HG03442 (cell line): Measurements from ENCODE around the gene OLA1.
"Not testable (repeated sequence)": the region's sequence is repeated elsewhere in the genome, so short reads cannot be mapped to it uniquely, and the experiment has no call there.

Source experiments
- ATAC-seq: cut with Tn5 transposase; IDR thresholded peaks from one replicate; pipeline ENCODE4 v1.9.1; 2021; ENCODE audit warnings: mild to moderate bottlenecking, moderate library complexity; ENCODE audit not compliant: unreplicated experiment

Gene OLA1

DNA sequence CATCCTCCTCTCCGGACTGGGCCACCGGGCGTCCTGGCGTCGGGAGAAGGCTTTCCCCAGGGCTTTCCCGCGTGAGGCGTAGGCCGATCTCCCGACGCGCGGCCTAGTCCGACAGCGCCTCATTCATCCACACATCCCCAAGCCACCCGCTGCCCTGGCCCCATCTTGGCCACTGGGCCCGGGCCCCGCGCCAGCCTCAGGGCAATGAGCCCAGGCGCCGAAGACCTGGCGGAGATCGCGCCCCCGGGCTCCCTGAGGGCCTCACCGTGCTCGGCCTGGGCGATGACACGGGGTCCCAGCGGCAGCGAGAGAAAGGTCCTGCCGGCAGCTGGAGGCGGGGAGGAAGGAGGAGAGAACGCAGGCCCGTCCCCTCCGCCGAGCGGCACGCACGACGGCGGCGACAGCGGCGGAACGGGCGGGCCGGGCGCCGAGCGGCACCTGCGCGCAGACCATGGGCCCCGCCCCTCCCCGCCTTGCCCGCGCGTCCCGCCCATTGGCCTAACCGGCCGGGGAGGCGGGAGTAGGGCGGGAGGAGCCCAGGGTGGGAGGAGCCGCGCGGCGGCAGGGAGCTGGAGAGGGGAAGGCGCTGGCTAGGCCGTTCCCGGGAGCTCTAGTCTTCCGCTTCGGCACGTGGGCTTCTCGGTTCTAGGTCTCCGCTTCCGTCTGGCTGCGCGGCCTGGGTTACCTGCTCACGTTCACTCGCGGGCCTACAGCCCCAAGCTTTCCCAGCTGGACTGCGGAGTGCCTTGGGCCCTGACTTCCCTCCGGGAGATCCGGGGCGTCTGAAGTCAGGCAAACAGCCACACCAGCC, at the start of gene OLA1:
TSS of gene OLA1 (minus strand) at position 346 of the 811 bp plus-strand sequence. CDS start 1,717 bp downstream, outside the sequence.
- peak; percentile 95 for ATAC-seq

DNA sequence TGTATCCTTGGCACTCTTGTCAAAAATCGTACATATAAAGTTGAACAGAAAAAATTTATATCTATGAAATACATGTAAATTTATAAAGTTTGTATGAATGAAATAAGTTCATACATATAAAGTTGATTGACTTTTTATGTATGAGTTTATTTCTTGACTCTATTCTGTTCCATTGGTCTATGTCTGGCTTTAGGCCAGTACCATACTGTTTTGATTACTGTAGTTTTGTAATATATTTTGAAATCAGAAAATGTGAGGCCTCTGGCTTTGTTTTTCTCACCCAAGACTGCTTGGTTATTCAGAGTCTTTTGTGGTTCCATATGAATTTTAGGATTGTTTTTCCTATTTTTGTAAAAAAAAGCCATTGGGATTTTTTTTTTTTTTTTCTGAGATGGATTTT, 44.6 kb upstream of the OLA1 start:
- no peak for ATAC-seq

DNA sequence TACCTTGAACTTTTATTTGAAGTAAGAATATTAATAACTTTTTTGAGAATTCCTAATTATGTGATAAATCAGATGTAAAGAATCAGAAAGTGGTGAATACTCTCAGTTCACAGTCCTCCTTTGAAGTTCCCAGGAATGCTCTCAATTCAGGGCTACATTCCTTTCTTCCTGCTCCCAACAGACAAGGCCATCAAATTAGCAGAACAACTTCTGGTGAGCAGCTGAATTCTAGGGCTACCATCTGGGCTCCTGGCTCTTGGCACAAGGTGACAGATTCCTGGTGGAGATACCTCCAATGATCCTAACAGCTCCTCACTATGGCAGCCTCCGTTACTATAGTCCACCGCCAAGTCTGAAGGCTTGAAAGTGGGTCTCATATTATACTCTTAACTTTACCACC, 37.8 kb upstream of the OLA1 start:
- no peak for ATAC-seq

DNA sequence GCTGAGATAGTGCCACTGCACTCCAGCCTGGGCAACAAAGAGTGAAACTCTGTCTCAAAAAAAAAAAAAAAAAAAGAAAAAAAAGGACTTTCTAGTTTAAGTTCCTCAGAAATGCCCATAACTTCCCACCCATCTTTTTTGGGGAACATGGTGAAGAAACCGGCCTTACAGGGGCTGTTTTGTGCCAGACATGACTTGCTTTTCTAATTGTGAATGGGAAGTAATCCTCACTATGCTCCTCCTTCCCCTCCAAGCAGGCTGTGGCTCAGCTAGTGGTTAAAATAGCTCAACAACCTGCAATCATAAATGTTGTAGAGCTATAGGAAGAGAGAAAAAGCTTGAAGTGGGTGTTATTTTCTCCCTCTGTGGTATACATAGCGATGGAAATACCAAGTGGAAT, 34.1 kb upstream of the OLA1 start:
- no peak for ATAC-seq

DNA sequence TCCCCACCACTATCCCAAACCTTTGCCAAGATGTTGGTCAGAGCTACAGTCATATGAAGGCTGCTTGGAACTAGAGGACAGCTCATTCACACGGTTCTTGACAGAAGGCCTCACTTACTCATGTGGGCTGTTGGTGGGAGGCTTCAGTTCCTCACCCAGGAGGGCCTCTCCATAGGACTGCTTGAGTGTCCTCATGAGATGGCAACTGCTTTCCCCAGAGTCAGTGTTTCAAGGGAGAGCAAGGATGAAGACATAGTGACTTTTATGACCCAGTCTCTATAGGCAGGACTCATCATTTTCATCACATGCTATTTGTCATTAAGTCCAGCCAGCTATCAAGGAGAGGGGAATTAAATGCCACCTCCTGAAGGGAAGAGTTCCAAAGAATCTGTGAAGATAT, 33.4 kb upstream of the OLA1 start:
- ATAC-seq, result no peak

GRCh38 chr2:174280596-174280995, 32.3 kb upstream of the OLA1 start:
- no peak for ATAC-seq

DNA sequence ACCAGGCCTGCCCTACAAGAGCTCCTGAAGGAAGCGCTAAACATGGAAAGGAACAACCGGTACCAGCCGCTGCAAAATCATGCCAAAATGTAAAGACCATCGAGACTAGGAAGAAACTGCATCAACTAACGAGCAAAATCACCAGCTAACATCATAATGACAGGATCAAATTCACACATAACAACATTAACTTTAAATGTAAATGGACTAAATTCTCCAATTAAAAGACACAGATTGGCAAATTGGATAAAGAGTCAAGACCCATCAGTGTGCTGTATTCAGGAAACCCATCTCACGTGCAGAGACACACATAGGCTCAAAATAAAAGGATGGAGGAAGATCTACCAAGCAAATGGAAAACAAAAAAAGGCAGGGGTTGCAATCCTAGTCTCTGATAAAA, 21.9 kb upstream of the OLA1 start:
- not testable (repeated sequence) for ATAC-seq

DNA sequence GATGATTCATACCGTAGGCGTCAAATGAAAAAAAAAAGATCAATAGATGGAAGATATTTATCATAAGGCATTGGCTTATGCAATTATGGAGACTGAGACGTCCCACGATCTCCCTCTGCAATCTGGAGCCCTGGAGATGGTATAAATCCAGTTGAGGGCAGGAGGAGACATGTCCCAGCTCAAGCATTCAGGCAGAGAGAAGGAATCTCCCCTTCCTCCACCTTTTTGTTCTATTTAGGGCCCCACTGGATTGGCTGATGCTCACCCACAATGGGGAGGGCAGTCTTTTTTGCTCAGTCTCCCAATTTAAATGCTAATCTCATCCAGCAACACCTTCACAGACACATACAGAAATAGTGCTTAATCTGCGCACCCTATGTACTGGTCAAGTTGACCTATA, 18.0 kb upstream of the OLA1 start:
- ATAC-seq, result no peak

GRCh38 chr2:174263997-174264396, 15.7 kb upstream of the OLA1 start:
- no peak for ATAC-seq

DNA sequence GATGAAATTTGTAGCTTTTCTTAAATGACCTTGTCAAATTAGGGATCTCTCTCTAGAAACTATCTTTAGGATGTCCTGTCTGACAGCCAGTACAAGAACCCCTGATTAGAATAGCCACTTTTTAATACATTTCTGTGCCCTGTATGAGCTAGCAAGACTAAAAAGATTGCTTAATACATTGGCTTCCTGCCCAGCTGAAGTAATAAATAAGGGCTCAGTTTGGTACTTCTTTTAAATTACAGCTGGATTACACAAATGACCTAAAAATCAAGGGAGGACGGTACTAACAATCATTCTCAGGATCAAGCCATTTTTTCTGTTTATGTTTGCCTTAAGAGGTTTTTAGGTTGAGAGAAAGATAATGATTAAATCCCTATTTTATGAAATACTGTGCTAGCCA, 11.6 kb upstream of the OLA1 start:
- ATAC-seq, result no peak

GRCh38 chr2:174254267-174254666, 5.9 kb upstream of the OLA1 start:
- no peak for ATAC-seq

DNA sequence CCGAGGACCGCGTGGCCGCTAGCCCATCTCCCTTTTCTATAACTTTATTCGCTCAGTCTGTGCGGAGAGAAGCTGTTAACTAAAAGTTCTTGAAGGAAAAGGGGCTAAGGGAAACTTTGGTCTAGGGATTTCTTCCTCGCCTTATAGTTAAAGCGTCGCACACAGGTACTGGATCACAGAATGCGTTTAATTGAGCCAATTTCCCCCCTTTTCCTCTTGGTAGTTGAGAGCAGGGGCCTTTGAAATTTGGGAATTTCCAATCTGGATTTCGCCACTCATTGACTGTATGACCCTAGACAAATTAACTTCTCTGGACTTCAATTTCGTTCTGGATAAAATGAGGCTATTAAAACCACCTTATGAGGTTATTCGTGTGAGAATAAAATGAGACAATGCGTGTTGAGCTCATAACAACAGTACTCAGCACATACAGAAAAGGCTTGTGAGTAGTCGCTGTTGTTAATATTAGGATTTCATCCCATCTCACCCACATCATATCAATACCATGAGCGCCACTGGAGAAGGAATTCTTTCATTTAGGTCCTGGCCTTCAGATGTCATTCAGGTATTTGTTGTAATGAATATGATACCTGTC, 763 bp upstream of the OLA1 start:
- no peak for ATAC-seq

DNA sequence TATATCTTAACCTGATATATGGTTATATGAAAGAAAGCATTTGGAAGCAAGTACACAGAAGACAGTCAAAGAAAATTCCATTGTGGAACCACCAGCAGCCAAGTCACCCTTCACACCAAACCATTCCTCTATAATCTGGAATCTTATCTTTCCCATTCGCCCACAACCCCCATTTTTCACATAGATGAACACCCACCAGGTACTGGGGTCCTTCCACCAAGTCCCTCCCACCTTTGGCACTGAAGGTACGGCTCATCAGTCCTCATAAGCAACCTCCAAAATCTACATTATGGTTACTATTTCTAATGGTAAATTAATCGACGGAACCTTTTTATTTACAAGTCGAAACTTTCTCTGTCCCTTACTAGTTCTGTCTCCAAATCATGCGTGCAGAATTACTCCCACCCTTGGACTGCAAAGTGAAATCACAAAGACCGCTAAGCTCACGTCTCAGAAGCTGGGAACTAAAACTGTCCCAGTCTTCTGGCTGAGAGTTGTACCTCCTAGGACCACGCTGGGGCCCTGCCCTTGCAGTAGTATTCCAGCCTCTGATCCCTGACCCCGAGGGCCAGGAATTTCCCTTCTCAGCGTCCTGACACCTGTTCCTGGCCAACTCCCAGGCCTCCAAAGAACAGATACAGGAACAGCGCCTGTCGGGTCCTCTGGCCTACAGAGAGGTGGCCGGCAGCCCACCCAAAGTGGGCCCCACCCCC, 702 bp downstream of the OLA1 start:
- peak; percentile 11 for ATAC-seq

GRCh38 chr2:174246944-174247381, 1.4 kb downstream of the OLA1 start:
- no peak for ATAC-seq

DNA sequence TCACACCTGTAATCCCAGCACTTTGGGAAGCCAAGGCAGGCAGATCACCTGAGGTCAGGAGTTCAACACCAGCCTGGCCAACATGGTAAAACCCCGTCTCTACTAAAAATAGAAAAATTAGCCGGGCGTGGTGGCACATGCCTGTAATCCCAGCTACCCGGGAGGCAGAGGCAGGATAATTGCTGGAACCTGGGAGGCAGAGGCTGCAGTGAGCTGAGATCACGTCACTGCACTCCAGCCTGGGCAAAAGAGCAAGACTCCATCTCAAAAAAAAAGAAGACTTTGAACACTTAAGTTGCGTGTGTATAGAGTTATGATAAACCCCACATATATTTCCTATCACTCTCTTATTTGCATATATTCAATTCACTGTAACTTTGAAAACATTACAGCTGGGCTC, 2.7 kb downstream of the OLA1 start:
- not testable (repeated sequence) for ATAC-seq

DNA sequence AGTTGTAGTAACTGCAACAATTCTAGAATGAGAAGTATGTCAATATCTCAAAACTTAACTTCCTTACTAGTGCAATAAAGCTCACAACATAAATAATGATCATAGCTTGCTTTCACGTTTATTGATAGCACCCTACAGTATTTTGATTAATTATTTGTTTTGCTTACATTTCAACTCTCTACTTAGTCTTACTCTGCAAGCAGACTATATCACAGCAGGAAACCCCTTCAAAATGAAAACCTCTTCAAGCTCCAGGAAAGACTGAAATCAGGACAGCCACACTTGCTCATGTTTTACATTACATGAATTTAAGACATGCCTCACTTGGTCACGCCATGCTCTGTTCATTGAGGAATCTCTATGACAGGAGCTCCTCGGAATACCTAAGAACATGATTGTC, 3.3 kb downstream of the OLA1 start:
- ATAC-seq, result no peak

- no peak for ATAC-seq
Observed at GRCh38 chr2:174243812-174244211, 4.5 kb downstream of the OLA1 start.

DNA sequence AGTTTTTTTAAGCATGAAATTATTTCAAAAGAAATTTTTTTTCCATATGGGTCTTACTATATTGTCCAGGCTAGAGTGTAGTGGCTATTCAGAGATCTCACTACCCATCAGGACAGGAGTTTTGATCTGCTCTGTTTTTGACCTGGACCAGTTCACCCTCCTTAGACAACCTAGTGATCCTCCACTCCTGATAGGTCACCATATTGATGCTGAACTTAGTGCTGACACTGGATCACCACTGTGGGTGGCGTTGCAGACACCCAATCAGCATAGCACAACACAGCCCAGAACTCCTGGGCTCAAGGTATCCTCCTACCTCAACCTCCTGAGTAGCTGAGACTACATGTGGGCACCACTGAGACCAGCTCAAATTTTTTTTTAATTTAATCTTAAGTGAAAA, 8.2 kb downstream of the OLA1 start:
- ATAC-seq, result no peak

- ATAC-seq, result no peak
Observed at GRCh38 chr2:174236429-174236828, 11.9 kb downstream of the OLA1 start.

- ATAC-seq, result no peak
Observed at GRCh38 chr2:174235680-174236079, 12.7 kb downstream of the OLA1 start.

GRCh38 chr2:174233771-174234275, 14.5 kb downstream of the OLA1 start:
- no peak for ATAC-seq

DNA sequence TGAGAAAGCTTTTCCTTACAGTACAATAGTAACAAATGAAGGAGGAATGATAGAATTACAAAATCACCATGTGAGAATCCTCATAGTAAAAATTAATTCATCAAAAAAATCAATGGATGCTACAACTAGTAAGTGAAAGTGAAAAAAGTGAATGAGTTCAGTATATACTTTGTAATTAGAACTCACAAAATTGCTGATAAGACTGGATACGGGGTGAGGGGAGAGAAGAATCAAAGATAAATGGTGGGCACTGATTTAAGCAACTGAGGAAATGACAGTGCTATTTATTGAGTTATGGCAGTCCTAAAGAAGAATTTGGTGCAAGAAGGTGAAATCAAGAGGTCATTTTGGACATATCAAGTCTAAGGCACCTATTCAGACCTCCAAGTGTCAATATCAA, 20.6 kb downstream of the OLA1 start:
- ATAC-seq, result no peak
